GM19043 (cell line): Measurements from ENCODE around the gene FAM222A.

Experiments
- ATAC-seq: cut with Tn5 transposase; IDR thresholded peaks from one replicate; pipeline ENCODE4 v1.9.1; 2021; ENCODE audit warnings: low read depth; ENCODE audit not compliant: unreplicated experiment

Gene FAM222A

GRCh38 chr12:109793411-109793810 is 79.8 kb downstream of the FAM222A start:
- ATAC-seq: no peak

- no peak for ATAC-seq
Measured at GRCh38 chr12:109793826-109794501, 80.3 kb downstream of the FAM222A start.

GRCh38 chr12:109795023-109795422 is 81.4 kb downstream of the FAM222A start:
- no peak for ATAC-seq

GRCh38 chr12:109796057-109796456 is 82.4 kb downstream of the FAM222A start:
- no peak for ATAC-seq

- no peak for ATAC-seq
Measured at GRCh38 chr12:109797905-109798669, 84.5 kb downstream of the FAM222A start.

- no peak for ATAC-seq
Measured at GRCh38 chr12:109798691-109799090, 85.1 kb downstream of the FAM222A start.

GRCh38 chr12:109800536-109800935 is 86.9 kb downstream of the FAM222A start:
- ATAC-seq: no peak

- ATAC-seq: no peak
Measured at GRCh38 chr12:109802828-109803227, 89.2 kb downstream of the FAM222A start.

- ATAC-seq: no peak
Measured at GRCh38 chr12:109803678-109804077, 90.1 kb downstream of the FAM222A start.

GRCh38 chr12:109804820-109805761 is 91.5 kb downstream of the FAM222A start:
- ATAC-seq: no peak

- ATAC-seq: no peak
Measured at GRCh38 chr12:109807954-109808643, 94.5 kb downstream of the FAM222A start.

- ATAC-seq: no peak
Measured at GRCh38 chr12:109808876-109809646, 95.4 kb downstream of the FAM222A start.

- no peak for ATAC-seq
Measured at GRCh38 chr12:109810954-109811623, 97.5 kb downstream of the FAM222A start.

- no peak for ATAC-seq
Measured at GRCh38 chr12:109811624-109811995, 98.0 kb downstream of the FAM222A start.

GRCh38 chr12:109813810-109814416 is 100.3 kb downstream of the FAM222A start:
- ATAC-seq: no peak

GRCh38 chr12:109814600-109815150 is 101.0 kb downstream of the FAM222A start:
- ATAC-seq: no peak

GRCh38 chr12:109815225-109815624 is 101.6 kb downstream of the FAM222A start:
- ATAC-seq: no peak
